Esophagus muscularis mucosa (tissue), 4 donors: ENCODE data around the gene GORASP2.

Experiments used
- CTCF ChIP-seq, 3 experiments: fragments of 200-600 bp in 2 of 3; fragments of 450-650 bp in 1 of 3; sonication (generic) in 2 of 3; IDR thresholded peaks; one replicate each; pipeline ENCODE4 v1.5.1; 2017 to 2019; ENCODE audit warnings: antibody characterized with exemption in 3 of 3, mild to moderate bottlenecking in 2 of 3, moderate library complexity in 1 of 3
- EP300 ChIP-seq: sonication (generic); formaldehyde crosslinking; IDR thresholded peaks from one replicate; pipeline ENCODE4 v1.6.1; 2017; ENCODE audit warnings: antibody characterized with exemption
- POLR2A ChIP-seq: fragments of 450-650 bp; IDR thresholded peaks from one replicate; pipeline ENCODE4 v1.6.1; 2017; ENCODE audit warnings: antibody characterized with exemption, moderate library complexity, mild to moderate bottlenecking, low read depth

DNA sequence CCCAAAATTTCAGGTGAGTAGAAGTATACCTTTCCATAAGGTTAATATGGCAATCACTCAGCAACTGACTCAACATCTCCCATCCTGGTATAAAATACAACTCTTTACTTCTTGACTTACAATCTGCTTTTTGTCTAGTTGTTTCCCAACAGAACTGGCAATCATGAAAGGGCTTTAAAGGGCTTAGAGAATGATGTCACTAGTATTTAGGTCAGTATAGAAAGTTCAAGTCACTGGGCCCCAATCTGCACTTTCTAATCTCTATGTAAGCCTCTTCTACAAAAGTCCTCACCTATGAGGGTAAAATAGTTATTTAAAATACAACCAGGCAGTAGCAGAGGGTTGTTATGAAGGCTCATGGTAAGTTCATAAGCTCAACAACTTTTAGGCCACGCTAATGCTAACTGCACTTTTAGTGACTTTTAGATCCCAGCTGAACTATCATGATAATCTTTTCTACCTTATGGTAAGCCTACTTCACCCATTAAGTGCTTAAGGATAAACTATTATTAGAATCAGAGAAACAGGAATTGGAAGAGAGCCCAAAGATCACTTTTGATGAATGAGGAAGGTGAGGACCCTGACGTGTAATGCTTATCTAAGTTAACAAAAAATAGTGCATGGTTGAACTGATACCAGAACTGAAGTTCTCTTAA is 79.6 kb downstream of the GORASP2 start:
- TF ChIP-seq CTCF (IDR thresholded peaks at IDR 0.05), result no peak
- no peak for TF ChIP-seq EP300
- TF ChIP-seq POLR2A, result no peak
